Activated CD4-positive, alpha-beta T cell treated with anti-CD3 and anti-CD28 coated beads, Interleukin-2, amount 10 ng/mL, durations not matched to agents 7 days and 5 days (primary cell): ENCODE data around the gene UMOD. TPM values are rescaled to one million over a fixed set of nuclear protein-coding genes. Genes with fewer than 3 reads are reported as not detected.
"Not testable (repeated sequence)": the region's sequence is repeated elsewhere in the genome, so short reads cannot be mapped to it uniquely, and the experiment has no call there.

Experiments used
- CTCF ChIA-PET: fragments of 350-600 bp; sonication (Branson Sonifier 250); formaldehyde crosslinking; loops from one replicate; lab custom pipeline; 2021; ENCODE audit warnings: antibody characterized with exemption; lab: Charles Lee
- POLR2A ChIA-PET: fragments of 350-600 bp; sonication (Branson Sonifier 250); formaldehyde crosslinking; loops from one replicate; lab custom pipeline; 2021; ENCODE audit warnings: antibody characterized with exemption; lab: Charles Lee
- DNase-seq: peaks from one replicate; pipeline ENCODE4 v3.0.0-alpha.2; 2020
- H3K27ac Mint-ChIP-seq: one replicate; pipeline ENCODE4 v1.8.0; 2021; ENCODE audit warnings: mild to moderate bottlenecking, moderate library complexity, mixed read lengths
- H3K27me3 Mint-ChIP-seq: one replicate; pipeline ENCODE4 v1.8.0; 2021; ENCODE audit warnings: mixed read lengths
- H3K36me3 Mint-ChIP-seq: one replicate; pipeline ENCODE4 v1.8.0; 2021; ENCODE audit warnings: low read depth, mixed read lengths
- H3K4me1 Mint-ChIP-seq: one replicate; pipeline ENCODE4 v1.8.0; 2021; ENCODE audit warnings: mixed read lengths
- H3K4me3 Mint-ChIP-seq: one replicate; pipeline ENCODE4 v1.8.0; 2021; ENCODE audit warnings: mild to moderate bottlenecking, moderate library complexity, mixed read lengths
- H3K9me3 Mint-ChIP-seq: one replicate; pipeline ENCODE4 v1.8.0; 2021; ENCODE audit warnings: mixed read lengths
- total RNA-seq, 2 experiments: library from RNA; stranded (reverse); gene quantifications; one replicate each; pipeline ENCODE4 v1.2.3, GENCODE V29; 2021

Gene UMOD
- total RNA-seq, 2 experiments from 2014 or later: not detected

DNA sequence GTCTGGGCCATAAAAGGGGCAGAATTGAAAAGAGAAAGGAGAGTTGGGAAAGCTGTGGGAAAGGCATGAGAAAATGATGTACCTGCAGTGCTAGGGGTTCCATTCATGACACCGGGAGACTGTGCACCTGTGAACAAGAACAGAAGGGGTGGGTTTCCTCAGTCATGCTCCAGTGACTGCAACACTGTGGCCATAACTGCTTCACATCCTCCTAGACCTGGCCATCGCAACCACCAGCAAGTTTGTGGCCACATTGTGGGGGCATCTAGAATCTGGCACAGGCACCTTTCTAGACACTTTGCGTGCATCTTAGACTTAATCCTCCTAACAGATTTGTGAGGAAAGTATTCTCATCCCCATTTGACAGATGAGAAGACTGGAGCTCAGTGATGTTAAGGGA lies 37.9 kb downstream of the UMOD start:
- no peaks in the 10 kb centered on the region for H3K4me1 Mint-ChIP-seq

DNA sequence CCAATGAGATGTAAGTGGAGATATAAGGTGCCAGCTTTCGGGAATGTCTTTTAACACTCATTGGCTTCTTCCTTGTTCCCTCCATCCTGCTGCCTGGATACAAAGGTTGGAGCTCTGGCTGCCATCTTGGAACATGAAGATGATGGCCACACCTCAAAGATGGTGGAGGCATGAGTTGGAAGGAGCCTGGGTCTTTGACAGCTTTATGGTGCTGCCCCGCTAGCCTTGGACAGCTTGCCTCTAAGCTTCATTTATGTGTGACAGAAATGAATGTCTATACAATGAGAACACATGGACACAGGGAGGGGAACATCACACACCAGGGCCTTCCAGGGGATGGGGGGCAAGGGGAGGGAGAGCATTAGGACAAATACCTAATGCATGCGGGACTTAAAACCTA lies 38.8 kb downstream of the UMOD start:
- no peak for DNase-seq
- Mint-ChIP-seq H3K4me3 (no peak overlapping the region), H3K27me3 (no peaks in the 10 kb centered on the region), H3K36me3 (no peaks in the 10 kb centered on the region), H3K27ac (no peak overlapping the region), H3K9me3 (no peaks in the 10 kb centered on the region), H3K4me1 (no peaks in the 10 kb centered on the region)
- ChIA-PET POLR2A (no interaction called here), CTCF (no interaction called here)

More for the DNA sequence above, 37.9 kb downstream of the UMOD start:
- Mint-ChIP-seq H3K27me3 (no peaks in the 10 kb centered on the region), H3K4me3 (no peak overlapping the region), H3K9me3 (no peaks in the 10 kb centered on the region), H3K36me3 (no peaks in the 10 kb centered on the region), H3K27ac (no peak overlapping the region)
- no peak for DNase-seq
- POLR2A ChIA-PET: no interaction called here
- CTCF ChIA-PET: no interaction called here

GRCh38 chr16:20312536-20313095 lies 39.9 kb downstream of the UMOD start:
- DNase-seq, H3K27me3 Mint-ChIP-seq, H3K36me3 Mint-ChIP-seq, POLR2A ChIA-PET, H3K9me3 Mint-ChIP-seq, H3K4me1 Mint-ChIP-seq, H3K4me3 Mint-ChIP-seq, H3K27ac Mint-ChIP-seq: not testable (repeated sequence)
- CTCF ChIA-PET: interaction anchor here (0.7 to 1.3 kb wide), 2 partner anchors 12 to 270 kb away, joined by 3 read pairs; no protein-coding TSS in a partner anchor

GRCh38 chr16:20311548-20311947 lies 41.0 kb downstream of the UMOD start:
- H3K27ac Mint-ChIP-seq: no peak overlapping the region

DNA sequence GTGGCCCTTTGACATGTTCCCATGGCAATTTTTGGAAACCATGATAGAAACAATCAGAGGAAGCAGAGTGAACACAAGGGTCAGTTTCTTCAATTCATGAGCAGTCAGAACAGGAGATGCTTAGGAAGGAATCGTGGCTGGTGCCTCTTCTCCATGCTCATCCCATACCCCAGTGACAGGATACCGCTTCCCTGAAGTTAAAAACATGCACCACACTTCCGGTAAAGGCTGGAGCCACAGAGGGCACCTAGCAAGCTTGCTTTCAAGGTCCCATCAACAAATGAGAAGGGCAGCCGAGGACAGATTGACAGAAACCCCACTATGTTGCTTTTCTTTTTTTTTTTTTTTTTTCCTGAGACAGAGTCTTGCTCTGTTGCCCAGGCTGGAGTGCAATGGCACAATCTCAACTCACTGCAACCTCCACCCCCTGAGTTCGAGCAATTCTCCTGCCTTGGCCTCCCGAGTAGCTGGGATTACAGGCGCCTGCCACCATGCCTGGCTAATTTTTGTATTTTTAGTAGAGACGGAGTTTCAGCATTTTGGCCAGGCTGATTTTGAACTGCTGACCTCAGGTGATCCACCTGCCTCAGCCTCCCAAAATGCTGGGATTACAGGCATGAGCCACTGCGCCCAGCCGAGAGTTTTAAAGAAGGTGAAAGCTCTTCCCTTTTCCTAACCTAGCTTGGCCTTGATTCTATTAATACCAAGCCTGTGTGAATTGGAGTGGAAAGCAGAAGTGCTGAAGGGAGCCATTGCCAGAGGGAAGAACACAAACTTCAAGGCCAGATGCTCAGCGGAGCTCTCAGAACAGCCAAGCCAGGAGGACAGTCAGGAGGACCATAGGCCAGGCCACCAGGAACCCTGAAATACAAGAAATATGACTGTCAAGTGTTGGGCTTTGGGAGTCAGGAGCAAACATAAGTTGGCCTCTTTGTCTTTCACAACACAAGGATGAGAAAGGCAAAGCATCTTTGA lies 41.8 kb downstream of the UMOD start:
- no peaks in the 10 kb centered on the region for H3K9me3 Mint-ChIP-seq
- H3K27ac Mint-ChIP-seq: no peak overlapping the region
- H3K4me1 Mint-ChIP-seq: no peaks in the 10 kb centered on the region
- CTCF ChIA-PET: no interaction called here
- H3K4me3 Mint-ChIP-seq: no peak overlapping the region
- no peaks in the 10 kb centered on the region for H3K27me3 Mint-ChIP-seq
- no peaks in the 10 kb centered on the region for H3K36me3 Mint-ChIP-seq
- DNase-seq: no peak
- POLR2A ChIA-PET: no interaction called here

More at GRCh38 chr16:20311548-20311947, 41.0 kb downstream of the UMOD start:
- Mint-ChIP-seq H3K9me3 (no peaks in the 10 kb centered on the region), H3K4me3 (no peak overlapping the region), H3K4me1 (no peaks in the 10 kb centered on the region), H3K36me3 (no peaks in the 10 kb centered on the region), H3K27me3 (no peaks in the 10 kb centered on the region)
- ChIA-PET POLR2A (no interaction called here), CTCF (interaction anchor here (1.3 kb wide), 1 partner anchor 11 kb away, joined by 3 read pairs; no protein-coding TSS in a partner anchor)
- DNase-seq: no peak

- no peak for DNase-seq
- Mint-ChIP-seq H3K27ac (no peak overlapping the region), H3K27me3 (no peaks in the 10 kb centered on the region), H3K36me3 (no peaks in the 10 kb centered on the region), H3K4me3 (no peak overlapping the region), H3K9me3 (no peaks in the 10 kb centered on the region), H3K4me1 (no peaks in the 10 kb centered on the region)
- ChIA-PET POLR2A (no interaction called here), CTCF (no interaction called here)
Measured at GRCh38 chr16:20309786-20310185, 42.7 kb downstream of the UMOD start.

- no peaks in the 10 kb centered on the region for H3K9me3 Mint-ChIP-seq
- ChIA-PET CTCF (no interaction called here), POLR2A (no interaction called here)
- H3K27me3 Mint-ChIP-seq: no peaks in the 10 kb centered on the region
- no peaks in the 10 kb centered on the region for H3K4me1 Mint-ChIP-seq
- H3K27ac Mint-ChIP-seq: no peak overlapping the region
- no peaks in the 10 kb centered on the region for H3K36me3 Mint-ChIP-seq
- H3K4me3 Mint-ChIP-seq: no peak overlapping the region
- DNase-seq: no peak
Measured at GRCh38 chr16:20308801-20309590, 43.5 kb downstream of the UMOD start.

DNA sequence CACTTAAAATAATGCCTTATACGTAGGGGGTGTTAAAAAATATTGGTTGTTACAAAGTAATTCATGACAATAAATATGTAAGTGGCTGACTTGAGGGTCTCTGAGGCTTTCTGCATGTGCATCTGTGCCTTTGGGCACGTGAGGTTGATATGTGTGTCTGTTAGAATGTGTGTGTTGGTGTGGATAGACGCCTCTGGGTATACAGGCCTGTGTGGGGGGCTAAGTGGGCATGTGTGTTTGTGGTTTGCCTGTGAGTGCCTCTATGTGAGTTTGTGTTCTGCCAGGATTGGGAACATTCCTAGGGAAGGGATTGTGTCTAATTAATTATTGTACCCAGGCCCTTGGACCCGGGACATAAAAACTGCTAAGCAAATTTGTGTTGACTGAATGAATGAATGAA lies 44.2 kb downstream of the UMOD start:
- Mint-ChIP-seq H3K27ac (no peak overlapping the region), H3K36me3 (no peaks in the 10 kb centered on the region), H3K4me1 (no peaks in the 10 kb centered on the region), H3K4me3 (no peak overlapping the region), H3K9me3 (no peaks in the 10 kb centered on the region), H3K27me3 (no peaks in the 10 kb centered on the region)
- CTCF ChIA-PET: no interaction called here
- no peak for DNase-seq
- POLR2A ChIA-PET: no interaction called here

- no peaks in the 10 kb centered on the region for H3K9me3 Mint-ChIP-seq
- H3K4me3 Mint-ChIP-seq: no peak overlapping the region
- no peaks in the 10 kb centered on the region for H3K27me3 Mint-ChIP-seq
- H3K4me1 Mint-ChIP-seq: no peaks in the 10 kb centered on the region
- ChIA-PET POLR2A (no interaction called here), CTCF (no interaction called here)
- DNase-seq: no peak
- H3K27ac Mint-ChIP-seq: no peak overlapping the region
- H3K36me3 Mint-ChIP-seq: no peaks in the 10 kb centered on the region
Measured at GRCh38 chr16:20307791-20308190, 44.7 kb downstream of the UMOD start.

- CTCF ChIA-PET: no interaction called here
- no peaks in the 10 kb centered on the region for H3K9me3 Mint-ChIP-seq
- no peak overlapping the region for H3K27ac Mint-ChIP-seq
- no peaks in the 10 kb centered on the region for H3K36me3 Mint-ChIP-seq
- H3K4me1 Mint-ChIP-seq: no peaks in the 10 kb centered on the region
- POLR2A ChIA-PET: no interaction called here
- DNase-seq: no peak
- H3K27me3 Mint-ChIP-seq: no peaks in the 10 kb centered on the region
- no peak overlapping the region for H3K4me3 Mint-ChIP-seq
Measured at GRCh38 chr16:20307240-20307671, 45.3 kb downstream of the UMOD start.

GRCh38 chr16:20306401-20306800 lies 46.1 kb downstream of the UMOD start:
- CTCF ChIA-PET: no interaction called here
- Mint-ChIP-seq H3K4me1 (no peaks in the 10 kb centered on the region), H3K27ac (no peak overlapping the region), H3K27me3 (no peaks in the 10 kb centered on the region), H3K4me3 (no peak overlapping the region), H3K9me3 (no peaks in the 10 kb centered on the region), H3K36me3 (no peaks in the 10 kb centered on the region)
- POLR2A ChIA-PET: no interaction called here
- DNase-seq: no peak

- POLR2A ChIA-PET: no interaction called here
- H3K4me1 Mint-ChIP-seq: no peaks in the 10 kb centered on the region
- no peak overlapping the region for H3K4me3 Mint-ChIP-seq
- CTCF ChIA-PET: no interaction called here
- no peak for DNase-seq
- H3K9me3 Mint-ChIP-seq: no peaks in the 10 kb centered on the region
- no peak overlapping the region for H3K27ac Mint-ChIP-seq
- H3K36me3 Mint-ChIP-seq: no peaks in the 10 kb centered on the region
- H3K27me3 Mint-ChIP-seq: no peaks in the 10 kb centered on the region
Measured at GRCh38 chr16:20303012-20303411, 49.5 kb downstream of the UMOD start.

DNA sequence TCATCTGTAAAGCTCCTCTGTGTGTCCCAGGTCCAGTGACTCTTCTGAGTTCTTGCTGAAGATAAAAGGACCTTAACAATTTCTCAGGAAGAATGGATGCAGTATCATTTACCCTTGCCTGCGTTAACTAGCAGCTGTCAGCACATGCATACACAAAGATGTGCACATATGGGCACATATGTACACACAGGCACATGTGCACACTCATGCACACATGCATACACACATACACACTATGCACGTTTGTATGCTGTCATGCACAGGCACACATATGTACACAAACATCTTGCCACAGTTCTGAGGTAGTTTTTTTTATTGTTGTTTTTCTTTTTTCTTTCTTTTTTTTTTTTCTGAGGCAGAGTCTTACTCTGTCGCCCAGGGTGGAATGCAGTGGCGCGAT lies 50.1 kb downstream of the UMOD start:
- no peaks in the 10 kb centered on the region for H3K9me3 Mint-ChIP-seq
- no peaks in the 10 kb centered on the region for H3K4me1 Mint-ChIP-seq
- CTCF ChIA-PET: interaction anchor here (1.7 kb wide), 1 partner anchor 11 kb away, joined by 5 read pairs; no protein-coding TSS in a partner anchor
- POLR2A ChIA-PET: no interaction called here
- no peak for DNase-seq
- no peaks in the 10 kb centered on the region for H3K27me3 Mint-ChIP-seq
- H3K4me3 Mint-ChIP-seq: no peak overlapping the region
- no peak overlapping the region for H3K27ac Mint-ChIP-seq
- no peaks in the 10 kb centered on the region for H3K36me3 Mint-ChIP-seq
